Fibroblast of gingiva (primary cell): ENCODE results near the gene COPZ2.
A peak's percentile ranks its signal among the peaks of the same experiment; 100 is the strongest.
"Not testable (repeated sequence)": the region's sequence is repeated elsewhere in the genome, so short reads cannot be mapped to it uniquely, and the experiment has no call there.

Experiments used
- DNase-seq: peaks from one replicate; pipeline ENCODE4 v3.0.0-alpha.2; 2011; ENCODE audit warnings: low read depth

Gene COPZ2

GRCh38 chr17:48056246-48056745 lies 18.7 kb upstream of the COPZ2 start:
- no peak for DNase-seq

GRCh38 chr17:48055531-48056245 lies 18.1 kb upstream of the COPZ2 start:
- DNase-seq = peak; percentile 86

GRCh38 chr17:48054238-48055185 lies 16.9 kb upstream of the COPZ2 start:
- peak; percentile 61 for DNase-seq

GRCh38 chr17:48053758-48054237 lies 16.2 kb upstream of the COPZ2 start:
- no peak for DNase-seq

- peak; percentile 76 for DNase-seq
Observed at GRCh38 chr17:48052956-48053757, 15.6 kb upstream of the COPZ2 start.

- peak; percentile 90 for DNase-seq
Observed at GRCh38 chr17:48051706-48052486, 14.3 kb upstream of the COPZ2 start.

GRCh38 chr17:48051283-48051682 lies 13.7 kb upstream of the COPZ2 start:
- no peak for DNase-seq

- peak; percentile 96 for DNase-seq
Observed at GRCh38 chr17:48048384-48049126, 11.0 kb upstream of the COPZ2 start.

GRCh38 chr17:48047741-48048383 lies 10.3 kb upstream of the COPZ2 start, which contains the start of gene NFE2L1:
Gene NFE2L1, plus strand, starts transcription at chr17:48048359. Its CDS starts 2,760 bp downstream, at chr17:48051119.
- DNase-seq = peak; percentile 100

GRCh38 chr17:48047113-48047740 lies 9.6 kb upstream of the COPZ2 start:
- no peak for DNase-seq

- DNase-seq = no peak
Observed at GRCh38 chr17:48046296-48046695, 8.7 kb upstream of the COPZ2 start.

- DNase-seq = peak; percentile 45
Observed at GRCh38 chr17:48045316-48046001, 7.9 kb upstream of the COPZ2 start.

GRCh38 chr17:48044851-48045250 lies 7.3 kb upstream of the COPZ2 start:
- no peak for DNase-seq

GRCh38 chr17:48043176-48043575 lies 5.6 kb upstream of the COPZ2 start:
- no peak for DNase-seq

- no peak for DNase-seq
Observed at GRCh38 chr17:48038687-48039086, 1.1 kb upstream of the COPZ2 start.

- DNase-seq = peak; percentile 18
Observed at GRCh38 chr17:48037838-48038323, 284 bp upstream of the COPZ2 start.

- DNase-seq = no peak
Observed at GRCh38 chr17:48036693-48037035, 933 bp downstream of the COPZ2 start.

GRCh38 chr17:48034734-48035133 lies 2.9 kb downstream of the COPZ2 start:
- DNase-seq = not testable (repeated sequence)

- DNase-seq = no peak
Observed at GRCh38 chr17:48031966-48032365, 5.6 kb downstream of the COPZ2 start.
